Hepatocyte (in vitro differentiated cells): ENCODE measurements around the gene DUSP15. TPM values are rescaled to one million over a fixed set of nuclear protein-coding genes. Genes with fewer than 3 reads are reported as not detected.

Experiments used
- DNase-seq: peaks from one replicate; pipeline ENCODE4 v3.0.0-alpha.2; 2016; ENCODE audit warnings: low spot score
- H2AFZ ChIP-seq: fragments of 200-600 bp; sonication (generic); 2 replicates; pipeline ENCODE4 v1.6.0; 2016; ENCODE audit warnings: antibody characterized with exemption, mild to moderate bottlenecking
- H3K27ac ChIP-seq: fragments of 200-600 bp; sonication (generic); 2 replicates; pipeline ENCODE4 v1.5.1; 2016; ENCODE audit warnings: mild to moderate bottlenecking
- H3K27me3 ChIP-seq: fragments of 200-600 bp; sonication (generic); 2 replicates; pipeline ENCODE4 v1.6.1; 2016
- H3K36me3 ChIP-seq: fragments of 200-600 bp; sonication (generic); replicated peaks from 2 replicates; pipeline ENCODE4 v1.5.1; 2016; ENCODE audit warnings: low read depth; ENCODE audit not compliant: insufficient read depth
- H3K4me1 ChIP-seq: fragments of 200-600 bp; sonication (generic); 2 replicates; pipeline ENCODE4 v1.5.1; 2016; ENCODE audit warnings: mild to moderate bottlenecking, moderate library complexity; ENCODE audit not compliant: insufficient read depth
- H3K4me2 ChIP-seq: fragments of 200-600 bp; sonication (generic); 2 replicates; pipeline ENCODE4 v1.6.0; 2016
- H3K4me3 ChIP-seq: fragments of 200-600 bp; sonication (generic); 2 replicates; pipeline ENCODE4 v1.5.1; 2016; ENCODE audit warnings: mild to moderate bottlenecking
- H3K79me2 ChIP-seq: fragments of 200-600 bp; sonication (generic); 2 replicates; pipeline ENCODE4 v1.6.0; 2017; ENCODE audit warnings: mild to moderate bottlenecking
- H3K9me2 ChIP-seq: fragments of 200-600 bp; sonication (generic); replicated peaks from 2 replicates; pipeline ENCODE4 v1.6.0; 2017; ENCODE audit warnings: mild to moderate bottlenecking; ENCODE audit not compliant: insufficient read depth
- H3K9me3 ChIP-seq: fragments of 200-600 bp; sonication (generic); 2 replicates; pipeline ENCODE4 v1.5.1; 2016; ENCODE audit warnings: low read depth, mild to moderate bottlenecking
- H4K20me1 ChIP-seq: fragments of 200-600 bp; sonication (generic); 2 replicates; pipeline ENCODE4 v1.6.0; 2016; ENCODE audit warnings: mild to moderate bottlenecking; ENCODE audit not compliant: insufficient read depth, poor library complexity, severe bottlenecking
- EZH2 ChIP-seq: fragments of 200-600 bp; sonication (generic); IDR thresholded peaks from 2 replicates; pipeline ENCODE4 v1.6.1; 2016; ENCODE audit warnings: antibody characterized with exemption, mild to moderate bottlenecking, borderline replicate concordance
- EZH2phosphoT487 ChIP-seq: fragments of 200-600 bp; sonication (generic); IDR thresholded peaks from one replicate; pipeline ENCODE4 v1.6.1; 2018; ENCODE audit warnings: antibody characterized with exemption, mild to moderate bottlenecking, low read depth, moderate library complexity; ENCODE audit not compliant: unreplicated experiment, severe bottlenecking
- WGBS: methylation state at CpG from one replicate; pipeline ENCODE4 v1.1.6; 2016; ENCODE audit warnings: low lambda C conversion rate; ENCODE audit errors: missing lambda C conversion rate; 5-methylcytosine and 5-hydroxymethylcytosine counted together
- polyA plus RNA-seq: library from polyadenylated mRNA; unstranded; fragments of >200 nt; fragmentation: Nextera tagmentation; extraction: Ambion mirVana; gene quantifications from 2 replicates; pipeline ENCODE4 v1.2.1, GENCODE V29; 2016
- total RNA-seq: library from RNA; depleted of rRNA; stranded (reverse); fragments of >200 nt; gene quantifications from 2 replicates; pipeline ENCODE4 v1.2.3, GENCODE V29; 2014
- TF ChIP-seq, protein P1 (sequence below): fragments of 200-600 bp; sonication (generic); IDR thresholded peaks from 2 replicates; pipeline ENCODE4 v1.5.1; 2016; ENCODE audit warnings: antibody characterized with exemption, mild to moderate bottlenecking; ENCODE audit not compliant: poor library complexity

The DUSP15 gene
- total and polyA plus RNA-seq, 2 experiments from 2014 or later = 10.2 to 23.0 TPM

DNA sequence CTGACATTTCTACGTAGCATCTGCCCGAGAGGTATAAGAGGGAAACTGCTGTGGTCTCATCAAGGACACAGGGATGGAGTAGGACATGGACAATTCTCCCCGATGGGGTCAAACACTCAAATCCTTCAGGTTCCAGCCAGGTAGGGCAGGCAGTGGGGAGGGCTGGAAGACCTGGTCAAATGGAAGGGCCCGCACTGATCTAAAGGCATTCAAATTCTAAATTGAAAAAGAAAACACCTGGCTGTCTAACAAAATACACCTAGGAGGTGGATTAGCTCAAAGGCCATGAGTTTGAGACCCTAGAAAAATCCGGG, 8.2 kb downstream of the DUSP15 start:
- 43% methylated on average over 5 of the region's 5 CpGs for WGBS
- Histone ChIP-seq H3K27ac (peak overlapping the region; percentile 81), H3K9me3 (no peaks in the 10 kb centered on the region), H4K20me1 (no peaks in the 10 kb centered on the region), H3K27me3 (peaks cover 21% of the 10 kb centered on the region), H3K4me1 (peaks cover 13% of the 10 kb centered on the region), H3K9me2 (no peaks in the 10 kb centered on the region), H3K4me2 (peak overlapping the region; percentile 100), H3K36me3 (no peaks in the 10 kb centered on the region), H3K4me3 (no peak overlapping the region), H2AFZ (no peak overlapping the region), H3K79me2 (no peaks in the 10 kb centered on the region)
- no peak for DNase-seq
- TF ChIP-seq, protein P1, sequence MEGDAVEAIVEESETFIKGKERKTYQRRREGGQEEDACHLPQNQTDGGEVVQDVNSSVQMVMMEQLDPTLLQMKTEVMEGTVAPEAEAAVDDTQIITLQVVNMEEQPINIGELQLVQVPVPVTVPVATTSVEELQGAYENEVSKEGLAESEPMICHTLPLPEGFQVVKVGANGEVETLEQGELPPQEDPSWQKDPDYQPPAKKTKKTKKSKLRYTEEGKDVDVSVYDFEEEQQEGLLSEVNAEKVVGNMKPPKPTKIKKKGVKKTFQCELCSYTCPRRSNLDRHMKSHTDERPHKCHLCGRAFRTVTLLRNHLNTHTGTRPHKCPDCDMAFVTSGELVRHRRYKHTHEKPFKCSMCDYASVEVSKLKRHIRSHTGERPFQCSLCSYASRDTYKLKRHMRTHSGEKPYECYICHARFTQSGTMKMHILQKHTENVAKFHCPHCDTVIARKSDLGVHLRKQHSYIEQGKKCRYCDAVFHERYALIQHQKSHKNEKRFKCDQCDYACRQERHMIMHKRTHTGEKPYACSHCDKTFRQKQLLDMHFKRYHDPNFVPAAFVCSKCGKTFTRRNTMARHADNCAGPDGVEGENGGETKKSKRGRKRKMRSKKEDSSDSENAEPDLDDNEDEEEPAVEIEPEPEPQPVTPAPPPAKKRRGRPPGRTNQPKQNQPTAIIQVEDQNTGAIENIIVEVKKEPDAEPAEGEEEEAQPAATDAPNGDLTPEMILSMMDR = no peak
- no peak for TF ChIP-seq EZH2

DNA sequence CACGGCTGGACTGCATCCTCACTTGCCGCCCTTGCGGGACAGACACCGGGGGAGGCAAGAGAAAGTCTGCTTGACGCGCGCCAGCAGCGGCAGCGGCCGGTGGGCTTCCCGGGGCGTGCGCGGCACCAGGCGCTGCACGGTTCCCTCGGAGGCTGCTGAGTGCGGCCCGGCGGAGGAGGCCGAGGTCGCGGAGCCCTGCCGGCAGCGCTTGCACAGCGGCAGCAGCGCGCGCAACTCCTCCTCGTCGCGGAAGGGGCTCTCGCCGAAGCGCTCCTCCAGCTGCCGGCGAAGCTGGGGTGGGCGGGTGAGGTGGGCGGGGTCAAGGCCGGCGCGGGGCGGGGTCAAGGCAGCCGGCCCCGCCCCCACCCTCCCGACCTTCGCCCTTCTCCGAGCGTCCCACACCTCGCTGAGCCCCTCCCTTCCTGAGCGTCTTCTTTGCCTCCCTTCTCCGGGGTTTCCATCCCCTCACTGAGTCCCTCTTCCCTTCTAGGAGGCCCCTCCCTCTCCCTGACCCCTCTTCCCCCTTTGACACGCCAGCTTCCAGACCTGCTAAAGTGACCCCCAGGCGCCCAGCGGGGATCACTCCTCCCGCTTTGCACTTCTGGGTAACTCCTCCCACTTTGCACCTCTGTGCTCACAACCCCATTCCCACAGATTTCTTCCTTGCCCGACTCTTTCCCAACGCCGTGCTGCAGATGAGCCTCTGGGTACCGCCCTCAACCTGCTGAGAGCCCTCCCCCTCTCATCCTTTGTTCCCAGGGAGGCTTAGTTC, 8.8 kb downstream of the DUSP15 start:
- H3K9me2 ChIP-seq = no peaks in the 10 kb centered on the region
- peak overlapping the region; percentile 85 for H3K4me3 ChIP-seq
- peak overlapping the region; percentile 81 for H3K27ac ChIP-seq
- no peaks in the 10 kb centered on the region for H3K9me3 ChIP-seq
- TF ChIP-seq EZH2phosphoT487 (no peak), EZH2 (no peak)
- TF ChIP-seq, protein P1 = no peak
- DNase-seq = peak; percentile 94
- no peaks in the 10 kb centered on the region for H3K79me2 ChIP-seq
- WGBS = 2% methylated on average over 34 of the region's 60 CpGs
- peaks cover 13% of the 10 kb centered on the region for H3K4me1 ChIP-seq
- no peaks in the 10 kb centered on the region for H3K36me3 ChIP-seq
- H3K27me3 ChIP-seq = peaks cover 25% of the 10 kb centered on the region
- peak overlapping the region; percentile 95 for H2AFZ ChIP-seq
- H4K20me1 ChIP-seq = no peaks in the 10 kb centered on the region
- H3K4me2 ChIP-seq = peak overlapping the region; percentile 100

DNA sequence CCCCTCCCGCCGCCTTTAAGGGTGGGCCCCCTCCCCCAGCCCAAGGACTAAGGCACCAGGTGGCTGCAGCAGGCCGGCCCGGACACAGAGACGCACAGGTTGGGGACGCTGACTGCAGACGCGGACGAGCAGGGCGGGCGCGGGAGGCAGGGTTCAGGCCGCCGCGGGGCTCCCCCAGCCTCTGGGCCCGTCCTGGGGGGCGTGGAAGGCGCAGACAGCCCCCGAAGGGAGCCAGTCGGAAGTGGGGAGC, 9.3 kb downstream of the DUSP15 start:
- H3K9me2 ChIP-seq = no peaks in the 10 kb centered on the region
- no peaks in the 10 kb centered on the region for H4K20me1 ChIP-seq
- TF ChIP-seq, protein P1 = no peak
- TF ChIP-seq EZH2phosphoT487 = no peak
- TF ChIP-seq EZH2 = no peak
- H3K4me2 ChIP-seq = peak overlapping the region; percentile 100
- H3K79me2 ChIP-seq = no peaks in the 10 kb centered on the region
- peak overlapping the region; percentile 95 for H2AFZ ChIP-seq
- H3K9me3 ChIP-seq = no peaks in the 10 kb centered on the region
- H3K4me1 ChIP-seq = peaks cover 13% of the 10 kb centered on the region
- peaks cover 30% of the 10 kb centered on the region for H3K27me3 ChIP-seq
- no peaks in the 10 kb centered on the region for H3K36me3 ChIP-seq
- H3K4me3 ChIP-seq = peak overlapping the region; percentile 85
- DNase-seq = no peak
- peak overlapping the region; percentile 65 for H3K27ac ChIP-seq
- WGBS = under 1% methylated on average over 20 of the region's 20 CpGs
